HL-60/S4 treated with phorbol 12-myristate 13-acetate at 8.2 ng/mL for 4 days and 3 days (cell line): Measurements from ENCODE around the gene CSRP2.

Experiments used
- in situ Hi-C: fragments of 300-500 bp; cut with MboI; formaldehyde crosslinking; loops from 2 replicates; pipeline ENCODE4 v1.15.0; 2022; ENCODE audit warnings: low sequenced_read_pairs

CSRP2 gene

DNA sequence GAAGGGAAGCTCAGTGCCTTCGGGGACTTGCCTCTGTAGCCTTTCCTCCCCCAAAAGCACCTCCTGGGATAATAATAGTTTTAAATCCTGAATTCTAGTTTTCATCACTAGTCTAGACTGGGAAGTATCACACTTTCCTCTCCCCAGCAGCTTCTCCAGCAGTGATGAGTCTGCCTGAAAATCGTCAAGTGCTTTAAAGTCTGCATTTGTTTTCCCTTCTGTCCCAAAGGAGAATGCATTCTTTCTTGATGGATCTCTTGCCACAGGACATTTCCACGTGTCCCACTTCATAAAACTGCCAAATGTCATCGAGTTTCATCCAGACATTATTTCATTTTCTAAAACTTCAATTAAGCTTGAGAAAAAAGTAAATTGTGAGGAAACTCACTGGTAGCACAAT is 15.0 kb downstream of the CSRP2 start:
- in situ Hi-C loops, result no loop called here

DNA sequence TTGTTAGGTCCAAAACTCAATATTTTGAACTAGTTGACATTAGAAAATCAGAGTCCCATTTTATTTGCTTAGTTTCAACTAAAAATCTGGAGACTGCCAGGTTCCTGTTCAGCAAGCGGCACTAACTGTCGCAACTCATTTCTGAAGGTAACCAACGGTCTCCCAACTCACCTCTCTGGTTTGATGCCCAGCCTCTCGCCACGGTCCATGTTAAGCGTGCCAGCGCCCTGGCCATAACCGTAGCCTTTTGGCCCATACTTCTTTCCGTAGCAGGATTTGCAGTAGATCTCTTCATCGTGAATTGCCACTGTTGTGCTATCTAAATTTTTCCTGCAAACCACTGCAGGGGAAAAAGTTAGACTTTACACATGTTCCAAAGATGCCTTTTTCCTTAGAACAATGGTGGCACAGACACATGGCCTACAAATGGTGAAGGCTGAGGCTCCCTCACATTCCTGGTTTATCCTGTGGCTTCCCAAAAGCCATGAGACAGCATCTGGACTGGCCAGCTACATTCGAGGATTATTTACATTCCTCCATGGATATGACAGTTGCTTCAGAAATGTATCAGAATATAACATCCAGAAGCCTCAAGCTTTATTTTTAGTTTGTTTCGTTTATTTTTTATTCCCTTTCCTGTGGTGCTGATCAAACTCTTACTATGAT is 15.7 kb downstream of the CSRP2 start:
- in situ Hi-C loops, result no loop called here

DNA sequence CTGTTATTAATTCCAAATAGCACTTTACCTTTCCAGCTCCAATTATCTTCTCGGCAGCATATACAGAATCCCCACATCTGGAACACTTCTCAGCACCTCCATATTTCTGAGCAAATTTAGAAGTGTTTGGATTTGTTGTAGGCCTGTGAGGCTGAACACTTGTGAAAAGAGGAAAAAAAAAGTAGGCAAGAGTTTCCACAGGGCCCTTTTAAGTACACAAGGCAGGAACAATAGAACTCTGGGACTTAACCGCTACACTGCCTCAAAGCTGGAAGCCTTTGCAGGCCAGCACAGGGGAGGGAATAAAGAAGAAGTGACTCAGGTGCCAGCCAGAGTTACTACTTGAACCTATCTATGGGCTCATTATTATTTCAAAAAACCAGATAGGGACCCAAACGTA is 18.6 kb downstream of the CSRP2 start:
- in situ Hi-C loops, result no loop called here

DNA sequence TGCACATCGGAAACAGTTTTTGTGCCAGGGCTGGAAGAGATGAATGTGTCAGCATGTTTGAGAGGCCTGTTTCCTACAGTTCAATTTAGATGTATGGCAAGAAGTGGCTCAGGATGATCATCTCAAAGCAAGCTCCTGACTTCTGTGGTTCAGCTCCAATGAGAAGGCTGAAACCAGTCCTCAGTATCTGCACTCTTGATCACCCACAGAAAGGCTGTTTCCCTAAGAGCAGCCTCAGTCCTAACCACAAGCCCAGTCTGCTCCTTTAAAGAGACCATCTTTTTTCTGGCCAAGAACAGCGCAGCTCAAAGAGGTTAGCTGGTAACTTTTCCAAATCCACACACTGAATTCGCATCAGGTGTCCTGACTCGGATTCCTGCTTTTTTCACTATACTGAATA is 19.2 kb downstream of the CSRP2 start:
- in situ Hi-C loops, result no loop called here

DNA sequence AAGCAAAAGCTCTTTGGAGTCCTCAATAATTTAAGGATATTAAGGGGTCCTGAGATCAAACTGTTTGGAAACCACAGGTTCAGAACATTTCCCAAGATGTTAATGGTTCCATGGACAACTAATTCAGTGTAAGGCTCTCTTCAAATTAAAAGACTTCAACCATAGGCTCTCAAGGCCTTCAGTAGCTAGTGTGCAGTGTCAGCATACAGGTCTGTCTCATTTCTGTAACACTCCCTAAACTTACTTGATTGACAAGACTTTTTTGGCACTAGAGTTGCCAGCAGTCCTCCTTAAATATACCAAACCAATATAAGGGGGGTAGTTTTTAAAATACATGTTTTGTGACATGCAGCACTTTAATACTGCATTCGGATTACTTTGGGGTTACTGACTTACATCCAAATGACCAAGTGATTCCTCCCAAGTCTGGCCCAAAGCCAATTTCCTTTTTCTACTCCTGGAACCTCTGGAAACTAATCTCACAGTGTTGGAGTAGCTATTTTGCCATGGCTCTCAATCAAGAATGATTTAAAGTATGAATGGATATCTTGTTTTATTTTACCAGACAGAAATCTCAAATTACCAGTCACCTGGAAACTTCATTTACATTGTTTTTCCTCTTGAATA is 22.7 kb downstream of the CSRP2 start:
- in situ Hi-C loops, result no loop called here

DNA sequence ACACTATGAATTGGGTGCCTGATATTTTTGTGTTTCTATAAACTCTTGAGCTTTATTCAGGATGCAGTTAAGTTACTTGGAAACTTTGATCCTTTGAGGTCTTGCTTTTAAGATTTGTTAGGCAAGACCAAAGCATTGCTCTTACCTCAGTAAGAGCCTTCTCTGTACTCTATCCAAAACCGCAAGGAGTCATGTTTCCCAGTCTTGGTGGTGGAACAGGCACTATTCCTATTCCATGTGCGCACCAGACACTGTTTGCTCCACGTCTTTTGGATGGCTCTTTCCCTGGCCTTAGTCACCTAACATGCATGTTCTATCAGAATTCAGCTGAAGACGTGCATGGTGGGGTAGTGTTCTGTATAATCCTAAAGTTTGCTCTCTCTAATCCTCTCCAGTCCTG is 23.5 kb downstream of the CSRP2 start:
- in situ Hi-C loops, result no loop called here

DNA sequence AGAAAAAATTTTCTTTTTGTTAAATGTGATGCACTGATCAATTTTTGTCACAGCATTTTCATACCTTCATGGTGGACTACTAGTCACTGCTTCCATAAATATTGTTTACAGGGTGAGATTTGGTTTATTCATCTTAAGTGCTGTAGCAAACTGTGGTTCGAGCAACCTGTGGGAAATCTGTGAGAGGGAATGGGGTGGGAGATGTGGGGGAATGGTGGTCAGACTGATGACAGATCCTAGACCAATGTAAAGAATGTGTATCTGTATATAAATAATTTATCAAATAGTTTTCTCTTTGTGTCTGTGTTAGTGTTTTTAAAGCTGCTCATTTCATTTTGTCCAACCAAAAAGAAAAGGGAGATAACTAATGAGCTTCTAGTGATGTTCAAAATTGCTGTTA is 26.7 kb downstream of the CSRP2 start:
- in situ Hi-C loops, result no loop called here

DNA sequence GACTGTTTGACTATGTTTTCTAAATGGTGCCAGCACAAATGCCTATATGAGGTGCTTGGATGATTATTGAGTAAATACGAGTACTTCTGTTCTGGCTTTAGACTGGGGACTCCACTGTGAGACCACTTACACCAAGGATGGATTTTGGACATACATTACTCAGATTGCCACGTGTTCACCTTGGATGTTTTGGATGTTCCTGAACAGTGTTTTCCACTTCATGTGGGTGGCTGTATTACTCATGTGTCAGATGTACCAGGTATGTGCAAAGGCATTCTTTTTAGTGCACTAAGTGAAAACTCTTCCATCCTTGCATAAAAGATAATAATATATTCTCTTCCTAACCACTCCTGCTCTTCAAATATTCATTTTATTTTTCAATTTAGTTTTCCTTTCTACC is 30.7 kb downstream of the CSRP2 start:
- in situ Hi-C loops, result loop anchor here (25.0 kb wide), 1 partner anchor 111 kb away; no protein-coding TSS in a partner anchor

DNA sequence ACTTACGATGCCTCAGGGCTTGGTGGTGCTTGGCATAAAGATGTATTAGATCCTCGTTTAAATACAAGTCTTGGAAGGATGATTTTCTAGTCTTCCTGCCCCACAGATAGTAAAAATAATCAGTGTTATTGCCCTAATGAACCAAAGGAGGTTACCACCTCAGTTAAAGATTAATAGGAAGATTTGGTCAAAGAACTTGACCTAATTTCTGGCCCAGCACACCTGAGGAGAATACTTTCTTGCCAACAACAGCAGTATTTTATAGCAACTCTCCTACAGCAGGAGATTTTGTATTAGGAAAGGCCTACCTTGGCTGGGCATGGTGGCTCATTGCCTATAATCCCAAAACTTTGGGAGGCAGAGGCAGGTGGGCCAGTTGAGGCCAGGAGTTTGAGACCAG is 31.6 kb downstream of the CSRP2 start:
- in situ Hi-C loops, result loop anchor here (25.0 kb wide), 1 partner anchor 110 kb away; no protein-coding TSS in a partner anchor

DNA sequence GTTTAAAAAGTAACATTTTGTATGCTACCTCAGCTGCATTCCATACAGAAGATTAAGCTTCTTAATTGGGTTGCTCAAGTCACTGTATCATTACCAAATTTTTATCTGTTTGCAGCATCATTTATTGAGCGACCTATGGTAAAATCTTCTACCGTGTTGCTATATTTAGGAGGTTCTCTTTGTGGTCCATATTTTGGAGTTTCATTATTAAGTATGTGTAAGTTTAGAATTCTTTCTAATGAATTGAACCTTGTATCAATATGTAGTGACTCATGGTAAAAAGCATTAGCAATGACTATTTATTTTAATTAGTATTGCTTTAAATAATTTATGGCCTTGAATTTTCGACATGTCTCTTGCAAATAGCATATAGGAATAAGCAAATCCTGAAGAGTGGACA is 42.2 kb downstream of the CSRP2 start:
- in situ Hi-C loops, result loop anchor here (25.0 kb wide), 1 partner anchor 99 kb away; no protein-coding TSS in a partner anchor

DNA sequence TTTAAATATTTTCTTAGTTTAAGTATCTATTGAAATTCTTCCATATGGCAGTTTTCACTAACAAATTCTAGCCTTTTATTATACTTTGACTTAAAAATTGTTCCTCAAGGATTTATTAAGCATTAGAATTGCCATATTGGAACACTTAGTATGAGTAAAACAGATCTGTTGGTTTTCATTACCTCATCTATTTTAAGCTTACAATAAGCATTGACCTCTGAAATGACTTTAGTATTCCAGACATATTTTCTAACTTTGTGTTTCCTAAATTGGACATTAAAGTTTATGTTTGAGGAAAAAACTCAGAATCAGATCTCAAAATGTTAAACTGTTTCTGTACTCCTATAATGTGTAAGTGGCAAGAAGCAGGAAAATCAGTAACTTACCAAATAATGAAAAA is 48.4 kb downstream of the CSRP2 start:
- in situ Hi-C loops, result loop anchor here (25.0 kb wide), 1 partner anchor 93 kb away; no protein-coding TSS in a partner anchor

DNA sequence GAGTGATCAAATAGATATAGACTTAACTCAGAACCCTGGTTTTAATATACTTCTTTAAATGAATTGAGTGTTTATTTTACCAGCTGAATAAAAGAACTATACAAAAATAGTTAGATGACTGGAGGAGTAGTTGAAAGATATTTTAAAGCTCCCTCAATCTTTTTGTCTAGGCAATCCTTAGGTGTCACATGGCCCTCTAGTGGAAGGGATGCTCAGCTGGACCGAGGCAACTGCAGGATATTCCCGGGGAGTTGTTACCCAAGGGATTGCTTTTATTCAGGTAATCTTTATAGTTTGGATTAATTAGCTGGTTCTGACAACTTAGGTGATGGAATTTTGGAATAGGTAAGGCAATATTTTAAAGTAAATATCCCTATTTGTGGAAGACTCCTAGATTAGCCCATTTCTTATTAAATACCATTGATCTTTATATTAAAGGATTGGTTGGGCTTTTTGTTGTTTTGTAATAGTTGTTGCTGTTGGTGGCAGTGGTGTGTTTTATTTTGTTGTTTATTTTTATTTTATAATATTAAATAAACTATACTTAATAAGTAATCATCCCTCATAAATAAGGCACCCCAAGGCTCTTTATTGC is 57.8 kb downstream of the CSRP2 start:
- in situ Hi-C loops, result no loop called here

DNA sequence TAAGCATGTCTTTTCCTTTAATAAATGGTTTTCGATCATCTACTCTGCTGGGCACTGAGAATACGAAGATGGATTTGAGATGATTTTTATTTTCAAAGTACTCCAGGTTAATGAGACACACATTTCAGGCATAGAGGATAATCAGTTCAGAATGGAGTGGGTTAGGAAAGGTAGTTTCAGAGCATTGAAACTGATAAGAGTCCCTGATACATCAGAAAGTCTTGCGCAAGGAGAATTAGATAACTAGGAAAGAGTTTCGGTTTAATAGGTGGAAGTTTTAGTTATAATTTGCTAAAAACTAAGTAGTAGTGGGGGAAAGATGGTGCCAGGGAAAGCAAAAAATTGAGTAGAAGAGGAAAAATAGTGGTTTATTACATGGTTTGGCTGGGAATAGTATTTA is 64.8 kb downstream of the CSRP2 start:
- in situ Hi-C loops, result no loop called here

DNA sequence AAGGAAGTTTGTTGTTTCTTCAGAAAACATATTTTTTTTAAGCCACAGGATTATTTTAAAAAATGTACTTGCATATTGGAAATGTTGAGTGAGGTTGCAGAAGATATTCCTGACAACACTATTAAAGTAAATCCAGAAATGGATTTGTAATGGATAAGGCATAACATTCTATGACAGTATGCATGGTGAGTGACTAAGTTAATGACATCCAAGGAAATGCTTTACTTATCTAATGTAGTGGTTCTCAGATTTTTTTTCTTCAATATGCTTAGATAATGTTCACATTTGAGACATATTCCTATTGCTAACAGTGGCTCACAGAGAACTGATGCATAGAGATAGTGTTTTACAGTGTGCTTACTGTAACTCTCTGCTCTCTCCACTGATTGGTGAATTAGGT is 65.6 kb downstream of the CSRP2 start:
- in situ Hi-C loops, result no loop called here

DNA sequence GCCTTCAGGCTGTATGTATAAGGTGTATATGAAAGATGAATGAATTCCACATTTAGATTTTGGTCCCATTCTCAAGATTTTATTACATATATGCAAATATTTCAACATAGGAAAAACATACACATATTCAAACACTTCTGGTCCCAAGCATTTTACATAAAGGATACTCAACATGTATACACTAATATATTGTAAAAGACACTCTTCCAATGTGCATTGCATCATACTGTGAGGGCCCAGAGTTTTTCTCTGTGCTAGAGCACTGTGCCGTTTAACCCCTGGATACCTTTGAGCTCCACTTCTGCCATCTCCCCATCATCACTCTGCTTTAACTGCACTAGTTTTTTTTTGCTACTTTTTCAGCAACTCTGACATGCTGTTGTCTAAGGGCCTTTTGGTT is 66.8 kb downstream of the CSRP2 start:
- in situ Hi-C loops, result no loop called here

DNA sequence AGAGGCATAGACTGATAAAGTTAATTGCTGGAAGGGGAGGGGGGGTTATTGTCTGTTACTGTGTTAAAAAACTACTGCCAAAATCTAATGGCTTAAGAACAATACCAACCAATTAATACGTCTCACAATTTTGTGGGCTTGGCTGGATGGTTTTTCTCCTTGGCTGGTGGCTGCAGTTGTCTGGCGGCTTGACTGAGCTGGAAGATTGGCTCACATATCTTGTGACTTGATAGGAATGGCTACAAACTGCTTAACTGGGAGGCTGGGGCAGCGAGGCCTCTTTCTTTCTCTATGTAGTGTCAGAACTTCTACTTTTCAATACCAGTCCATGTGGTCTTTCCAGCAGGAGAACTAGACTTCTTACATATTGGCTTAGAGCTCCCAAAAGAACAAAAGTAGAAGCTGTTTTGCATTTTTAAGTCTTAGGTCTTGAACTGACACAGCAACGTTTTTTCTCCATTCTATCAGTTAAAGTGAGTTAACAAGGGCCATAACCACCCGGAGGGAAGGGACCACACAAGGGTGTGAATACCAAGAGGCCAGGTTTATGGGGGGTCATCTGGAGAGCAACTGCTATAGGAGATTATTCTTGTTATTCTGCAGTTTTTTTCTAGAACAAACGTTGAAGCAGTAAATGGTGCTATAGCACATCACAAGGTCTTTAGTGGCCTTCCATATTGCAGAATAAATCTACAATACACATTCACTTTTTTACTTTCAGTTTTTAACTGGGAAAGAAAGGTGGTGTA is 68.0 kb downstream of the CSRP2 start:
- in situ Hi-C loops, result no loop called here
